ENCODE measurements around the gene LDLRAD2. TPM values are rescaled to one million over a fixed set of nuclear protein-coding genes. Genes with fewer than 3 reads are reported as not detected.

Gene LDLRAD2
- total and polyA plus RNA-seq, 9 of the 15 experiments (the other 6 are each of a cell fraction or from before 2014, with no cell fraction given) = 0.45 to 0.48 TPM; not detected in 7

- no peak for TF ChIP-seq PRPF4 (IDR thresholded peaks at IDR 0.05; ENCODE audit: insufficient read depth, low read depth, low read length, poor library complexity, severe bottlenecking)
- TF ChIP-seq ZNF253 (CRISPR knock-in tag; conservative IDR thresholded peaks at IDR 0.05) = no peak
- TF ChIP-seq, protein P1, sequence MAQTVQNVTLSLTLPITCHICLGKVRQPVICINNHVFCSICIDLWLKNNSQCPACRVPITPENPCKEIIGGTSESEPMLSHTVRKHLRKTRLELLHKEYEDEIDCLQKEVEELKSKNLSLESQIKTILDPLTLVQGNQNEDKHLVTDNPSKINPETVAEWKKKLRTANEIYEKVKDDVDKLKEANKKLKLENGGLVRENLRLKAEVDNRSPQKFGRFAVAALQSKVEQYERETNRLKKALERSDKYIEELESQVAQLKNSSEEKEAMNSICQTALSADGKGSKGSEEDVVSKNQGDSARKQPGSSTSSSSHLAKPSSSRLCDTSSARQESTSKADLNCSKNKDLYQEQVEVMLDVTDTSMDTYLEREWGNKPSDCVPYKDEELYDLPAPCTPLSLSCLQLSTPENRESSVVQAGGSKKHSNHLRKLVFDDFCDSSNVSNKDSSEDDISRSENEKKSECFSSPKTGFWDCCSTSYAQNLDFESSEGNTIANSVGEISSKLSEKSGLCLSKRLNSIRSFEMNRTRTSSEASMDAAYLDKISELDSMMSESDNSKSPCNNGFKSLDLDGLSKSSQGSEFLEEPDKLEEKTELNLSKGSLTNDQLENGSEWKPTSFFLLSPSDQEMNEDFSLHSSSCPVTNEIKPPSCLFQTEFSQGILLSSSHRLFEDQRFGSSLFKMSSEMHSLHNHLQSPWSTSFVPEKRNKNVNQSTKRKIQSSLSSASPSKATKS (CRISPR knock-in tag; IDR thresholded peaks at IDR 0.05) = no peak
- TF ChIP-seq, protein P2, sequence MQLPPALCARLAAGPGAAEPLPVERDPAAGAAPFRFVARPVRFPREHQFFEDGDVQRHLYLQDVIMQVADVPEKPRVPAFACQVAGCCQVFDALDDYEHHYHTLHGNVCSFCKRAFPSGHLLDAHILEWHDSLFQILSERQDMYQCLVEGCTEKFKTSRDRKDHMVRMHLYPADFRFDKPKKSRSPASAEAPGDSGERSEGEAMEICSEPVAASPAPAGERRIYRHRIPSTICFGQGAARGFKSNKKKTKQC (CRISPR knock-in tag; IDR thresholded peaks at IDR 0.05) = no peak
- TF ChIP-seq ZNF586 (CRISPR knock-in tag; conservative IDR thresholded peaks at IDR 0.05) = no peak
- TF ChIP-seq KAT7 (CRISPR knock-in tag; IDR thresholded peaks at IDR 0.05; ENCODE audit: borderline replicate concordance) = no peak
- no peak for TF ChIP-seq MXI1 (IDR thresholded peaks at IDR 0.05; ENCODE audit: low read depth, low read length)
- TF ChIP-seq CHD4 (IDR thresholded peaks at IDR 0.05; ENCODE audit: insufficient read depth, insufficient replicate concordance, low read depth, low read length, poor library complexity, severe bottlenecking) = peak; percentile 49
- TF ChIP-seq ZNF449 (CRISPR knock-in tag; IDR thresholded peaks at IDR 0.05) = no peak
- no peak for TF ChIP-seq SREBF1 (IDR thresholded peaks at IDR 0.05; ENCODE audit: borderline replicate concordance, low read depth, low read length)
- no peak for TF ChIP-seq CBX2 (IDR thresholded peaks at IDR 0.05; ENCODE audit: insufficient read depth, low read length, poor library complexity, severe bottlenecking)
- TF ChIP-seq, protein P3, sequence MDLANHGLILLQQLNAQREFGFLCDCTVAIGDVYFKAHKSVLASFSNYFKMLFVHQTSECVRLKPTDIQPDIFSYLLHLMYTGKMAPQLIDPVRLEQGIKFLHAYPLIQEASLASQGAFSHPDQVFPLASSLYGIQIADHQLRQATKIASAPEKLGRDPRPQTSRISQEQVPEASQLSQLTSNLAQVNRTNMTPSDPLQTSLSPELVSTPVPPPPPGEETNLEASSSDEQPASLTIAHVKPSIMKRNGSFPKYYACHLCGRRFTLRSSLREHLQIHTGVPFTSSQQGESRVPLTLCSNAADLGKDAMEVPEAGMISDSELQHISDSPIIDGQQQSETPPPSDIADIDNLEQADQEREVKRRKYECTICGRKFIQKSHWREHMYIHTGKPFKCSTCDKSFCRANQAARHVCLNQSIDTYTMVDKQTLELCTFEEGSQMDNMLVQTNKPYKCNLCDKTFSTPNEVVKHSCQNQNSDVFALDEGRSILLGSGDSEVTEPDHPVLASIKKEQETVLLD (IDR thresholded peaks at IDR 0.05) = no peak
- TF ChIP-seq FOXK2 (conservative IDR thresholded peaks at IDR 0.05 in 1 of 2, IDR thresholded peaks at IDR 0.05 in 1 of 2; ENCODE audit: low read depth in 2 of 2) = no peak
- TF ChIP-seq PHB2 (IDR thresholded peaks at IDR 0.05; ENCODE audit: low read depth) = peak; percentile 4; the same call in 1 of the 2 replicates
- no peak for TF ChIP-seq IRF9 (tag; IDR thresholded peaks at IDR 0.05)
- TF ChIP-seq ZNF124 (CRISPR knock-in tag; IDR thresholded peaks at IDR 0.05) = no peak
- TF ChIP-seq SP1 (CRISPR knock-in tag; IDR thresholded peaks at IDR 0.05) = no peak; the same call in 1 of the 2 replicates
- no peak for TF ChIP-seq ZNF395 (CRISPR knock-in tag; IDR thresholded peaks at IDR 0.05)
Measured at GRCh38 chr1:21779613-21780521, 32.2 kb upstream of the LDLRAD2 start (continued).

All from K562 (cell line).